IgD-negative memory B cell (primary cell): ENCODE results near the gene PRSS3. TPM values are rescaled to one million over a fixed set of nuclear protein-coding genes. Genes with fewer than 3 reads are reported as not detected.
"Not testable (repeated sequence)": the region's sequence is repeated elsewhere in the genome, so short reads cannot be mapped to it uniquely, and the experiment has no call there.

Source experiments
- H3K27ac Mint-ChIP-seq, 3 donors: one replicate each; pipeline ENCODE4 v1.8.0; 2020 to 2022; ENCODE audit warnings: mild to moderate bottlenecking in 3 of 3, mixed read lengths in 3 of 3, moderate library complexity in 1 of 3
- H3K27me3 Mint-ChIP-seq: one replicate; pipeline ENCODE4 v1.8.0; 2021; ENCODE audit warnings: mixed read lengths
- H3K36me3 Mint-ChIP-seq: one replicate; pipeline ENCODE4 v1.8.0; 2020; ENCODE audit warnings: mild to moderate bottlenecking, mixed read lengths
- H3K4me1 Mint-ChIP-seq, 3 donors: one replicate each; pipeline ENCODE4 v1.8.0; 2020 to 2022; ENCODE audit warnings: mixed read lengths in 3 of 3, mild to moderate bottlenecking in 1 of 3
- H3K4me3 Mint-ChIP-seq, 4 donors: one replicate each; pipeline ENCODE4 v1.8.0; 2020 to 2022; ENCODE audit warnings: mild to moderate bottlenecking in 4 of 4, mixed read lengths in 4 of 4, moderate library complexity in 3 of 4
- H3K9me3 Mint-ChIP-seq, 3 donors: one replicate each; pipeline ENCODE4 v1.8.0; 2020 to 2021; ENCODE audit warnings: mixed read lengths in 3 of 3, mild to moderate bottlenecking in 1 of 3
- polyA plus RNA-seq: library from polyadenylated mRNA; unstranded; fragments of 300-500 nt; fragmentation: Illumina TruSeq; gene quantifications from one replicate; pipeline ENCODE4 v1.2.3, GENCODE V29; 2021

The PRSS3 gene
- not detected for polyA plus RNA-seq

- H3K4me3 Mint-ChIP-seq, result no peak within 1 kb of the TSS
- peaks cover 2% of the 10 kb centered on the region for H3K36me3 Mint-ChIP-seq
- peaks cover 0 to 1% (median 0%) of the 10 kb centered on the region in 3 donors for H3K9me3 Mint-ChIP-seq
- H3K27me3 Mint-ChIP-seq, result peaks cover 15% of the 10 kb centered on the region
- no peaks in the 10 kb centered on the region for H3K4me1 Mint-ChIP-seq
- H3K27ac Mint-ChIP-seq, result peak within 1 kb of the TSS in 1 of 3 donors; percentile 7
Measured at GRCh38 chr9:33795281-33795680, at the start of gene PRSS3. TSS of gene PRSS3 (plus strand) at chr9:33795561. CDS start at chr9:33795574, 13 bp downstream.

DNA sequence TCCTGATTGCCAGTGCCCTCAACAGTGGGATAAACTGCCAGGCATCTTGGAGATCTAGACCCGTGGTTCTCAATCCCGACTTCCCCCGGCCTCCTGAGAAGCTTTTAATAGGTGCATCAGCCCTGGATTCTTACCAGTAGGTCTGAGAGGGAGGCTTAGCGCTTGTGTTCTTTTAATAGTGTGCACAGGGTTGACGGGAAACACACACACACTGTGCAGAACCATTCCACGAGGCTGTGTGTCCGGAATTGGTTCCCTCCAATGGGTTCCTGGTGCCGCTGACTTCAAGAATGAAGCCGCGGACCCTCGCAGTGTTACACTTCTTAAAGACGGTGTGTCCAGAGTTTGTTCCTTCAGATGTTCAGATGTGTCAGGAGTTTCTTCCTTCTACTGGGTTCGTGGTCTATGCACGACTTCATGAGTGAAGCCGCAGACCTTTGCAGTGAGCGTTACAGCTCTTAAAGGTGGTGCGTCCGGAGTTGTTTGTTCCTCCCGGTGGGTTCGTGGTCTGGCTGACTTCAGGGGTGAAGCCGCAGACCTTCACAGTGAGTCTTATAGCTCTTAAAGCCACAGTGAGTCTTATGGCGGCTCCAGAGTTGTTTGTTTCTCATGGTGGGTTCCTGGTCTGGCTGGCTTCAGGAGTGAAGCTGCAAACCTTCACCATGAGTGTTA, 46.6 kb upstream of the PRSS3 start:
- Mint-ChIP-seq H3K27me3 (peaks cover 40% of the 10 kb centered on the region), H3K9me3 (peaks cover 4 to 5% (median 4%) of the 10 kb centered on the region in 3 donors), H3K36me3 (no peaks in the 10 kb centered on the region), H3K4me3 (peak overlapping the region in 2 of 4 donors; percentile 75 to 86), H3K4me1 (peaks cover 2 to 11% (median 8%) of the 10 kb centered on the region in 3 donors), H3K27ac (no peak overlapping the region)

DNA sequence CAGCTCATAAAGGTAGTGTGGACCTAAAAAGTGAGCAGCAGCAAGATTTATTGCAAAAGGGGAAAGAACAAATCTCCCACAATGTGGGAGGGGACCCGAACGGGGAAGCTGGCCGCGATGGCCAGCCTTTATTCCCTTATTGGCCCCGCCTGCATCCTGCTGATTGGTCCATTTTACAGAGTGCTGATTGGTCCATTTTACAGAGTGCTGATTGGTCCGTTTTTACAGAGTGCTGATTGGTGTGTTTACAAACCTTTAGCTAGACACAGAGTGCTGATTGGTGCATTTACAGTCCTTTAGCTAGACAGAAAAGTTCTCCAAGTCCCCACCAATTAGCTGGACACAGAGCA, 46.1 kb upstream of the PRSS3 start:
- H3K27me3 Mint-ChIP-seq, result peaks cover 42% of the 10 kb centered on the region

DNA sequence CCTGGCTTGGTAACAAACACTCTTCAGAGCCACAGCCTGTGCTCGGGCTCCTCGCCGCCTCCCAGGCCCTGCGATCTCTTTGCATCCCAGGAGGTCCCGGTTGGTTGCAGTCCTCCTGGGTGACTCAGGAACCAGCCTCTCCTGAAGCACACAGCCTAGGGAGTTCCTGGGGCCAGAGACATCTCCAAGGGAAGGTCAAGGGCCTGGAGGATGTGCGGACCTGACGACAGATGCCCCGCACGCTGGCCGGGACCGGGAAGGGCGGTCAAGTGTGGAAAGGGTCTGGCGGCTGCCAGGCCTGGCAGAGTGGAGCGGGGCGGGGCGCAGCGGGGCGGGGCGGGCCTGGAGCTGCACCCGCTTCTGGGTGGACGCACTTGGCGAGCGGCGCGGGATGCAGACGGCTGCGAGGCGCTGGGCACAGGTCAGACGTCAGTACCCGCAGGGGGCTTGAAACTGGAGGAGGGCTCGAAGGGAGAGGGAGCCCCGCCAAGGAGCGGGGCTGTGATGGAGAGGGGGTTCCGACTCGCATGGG, 45.0 kb upstream of the PRSS3 start:
- H3K9me3 Mint-ChIP-seq, result peaks cover 0 to 2% (median 0%) of the 10 kb centered on the region in 3 donors
- no peak overlapping the region for H3K4me3 Mint-ChIP-seq
- peaks cover 2 to 11% (median 8%) of the 10 kb centered on the region in 3 donors for H3K4me1 Mint-ChIP-seq
- H3K27ac Mint-ChIP-seq, result no peak overlapping the region
- H3K36me3 Mint-ChIP-seq, result no peaks in the 10 kb centered on the region
- H3K27me3 Mint-ChIP-seq, result peaks cover 45% of the 10 kb centered on the region

More for the DNA sequence above, 46.1 kb upstream of the PRSS3 start:
- peak overlapping the region in 1 of 4 donors; percentile 86 for H3K4me3 Mint-ChIP-seq
- H3K9me3 Mint-ChIP-seq, H3K36me3 Mint-ChIP-seq, H3K27ac Mint-ChIP-seq: not testable (repeated sequence)
- peaks cover 2 to 11% (median 8%) of the 10 kb centered on the region in 3 donors for H3K4me1 Mint-ChIP-seq

- peaks cover 49% of the 10 kb centered on the region for H3K27me3 Mint-ChIP-seq
- H3K9me3 Mint-ChIP-seq, result peaks cover 0 to 2% (median 0%) of the 10 kb centered on the region in 3 donors
- peaks cover 2 to 11% (median 8%) of the 10 kb centered on the region in 3 donors for H3K4me1 Mint-ChIP-seq
- no peak overlapping the region for H3K27ac Mint-ChIP-seq
- no peaks in the 10 kb centered on the region for H3K36me3 Mint-ChIP-seq
- no peak overlapping the region for H3K4me3 Mint-ChIP-seq
Measured at GRCh38 chr9:33750839-33751339, 44.5 kb upstream of the PRSS3 start.

DNA sequence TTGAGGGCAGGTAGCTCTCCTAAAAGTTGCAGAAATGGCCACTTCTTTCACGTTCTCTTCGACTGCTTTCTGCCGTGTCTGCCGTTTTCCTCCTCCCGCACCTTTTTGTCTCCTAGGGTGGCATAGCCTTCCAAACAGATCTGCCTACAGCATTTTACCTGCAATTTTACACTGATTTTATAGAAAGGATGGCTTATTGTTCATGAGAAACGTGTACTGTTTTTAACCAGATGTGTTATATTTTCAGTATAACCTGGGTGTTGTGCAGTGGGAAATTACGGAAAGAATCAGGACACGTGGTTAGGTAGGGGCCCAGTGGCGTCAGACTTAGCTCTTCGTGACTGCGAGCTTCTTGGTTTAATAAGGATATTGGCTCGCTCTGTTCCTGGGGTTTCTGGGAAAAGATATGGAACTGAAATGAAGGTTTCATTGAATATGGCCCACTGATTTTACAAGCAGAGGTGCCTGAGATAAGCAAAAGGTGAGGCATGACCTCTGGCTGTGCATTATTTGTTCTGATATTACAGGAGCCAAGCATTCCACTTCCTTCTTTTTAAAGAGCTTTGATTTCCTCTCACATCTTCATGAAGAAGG, 43.7 kb upstream of the PRSS3 start:
- H3K9me3 Mint-ChIP-seq, result no peaks in the 10 kb centered on the region
- H3K4me3 Mint-ChIP-seq, result peak overlapping the region in 1 of 4 donors; percentile 52
- H3K27ac Mint-ChIP-seq, result no peak overlapping the region
- peaks cover 2 to 11% (median 8%) of the 10 kb centered on the region in 3 donors for H3K4me1 Mint-ChIP-seq
- H3K27me3 Mint-ChIP-seq, result peaks cover 52% of the 10 kb centered on the region
- H3K36me3 Mint-ChIP-seq, result no peaks in the 10 kb centered on the region

- no peaks in the 10 kb centered on the region for H3K36me3 Mint-ChIP-seq
- no peaks in the 10 kb centered on the region for H3K9me3 Mint-ChIP-seq
- H3K27ac Mint-ChIP-seq, result no peak overlapping the region
- H3K4me3 Mint-ChIP-seq, result no peak overlapping the region
- peaks cover 2 to 11% (median 8%) of the 10 kb centered on the region in 3 donors for H3K4me1 Mint-ChIP-seq
- H3K27me3 Mint-ChIP-seq, result peaks cover 52% of the 10 kb centered on the region
Measured at GRCh38 chr9:33752130-33752637, 43.2 kb upstream of the PRSS3 start.

DNA sequence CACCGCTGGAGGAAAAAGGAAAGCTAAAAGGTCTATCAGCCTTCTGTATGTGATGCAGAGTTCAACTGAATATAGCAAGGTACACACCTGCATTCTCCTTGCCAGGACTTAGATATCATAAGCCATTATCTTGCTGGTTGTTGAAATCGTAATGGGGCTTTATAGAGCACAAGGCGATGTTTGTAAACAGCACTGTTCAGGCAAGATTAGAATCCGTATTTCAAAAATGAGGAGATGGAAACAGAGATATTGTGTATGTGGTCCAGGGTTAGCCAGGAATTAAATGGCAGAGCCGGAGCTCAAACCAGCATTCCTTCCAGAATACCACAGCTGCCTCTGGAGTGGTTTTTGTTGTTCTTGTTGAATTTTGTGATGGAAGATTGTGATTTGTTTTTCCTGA, 42.6 kb upstream of the PRSS3 start:
- H3K36me3 Mint-ChIP-seq, H3K9me3 Mint-ChIP-seq, H3K27ac Mint-ChIP-seq, H3K4me3 Mint-ChIP-seq: not testable (repeated sequence)
- Mint-ChIP-seq H3K27me3 (peaks cover 52% of the 10 kb centered on the region), H3K4me1 (peaks cover 2 to 11% (median 8%) of the 10 kb centered on the region in 3 donors)

- Mint-ChIP-seq H3K27ac (peak overlapping the region in 1 of 3 donors; percentile 42), H3K27me3 (peaks cover 19% of the 10 kb centered on the region)
- not testable (repeated sequence) for H3K36me3 Mint-ChIP-seq, H3K9me3 Mint-ChIP-seq, H3K4me3 Mint-ChIP-seq, H3K4me1 Mint-ChIP-seq
Measured at GRCh38 chr9:33759648-33760047, 35.7 kb upstream of the PRSS3 start.

DNA sequence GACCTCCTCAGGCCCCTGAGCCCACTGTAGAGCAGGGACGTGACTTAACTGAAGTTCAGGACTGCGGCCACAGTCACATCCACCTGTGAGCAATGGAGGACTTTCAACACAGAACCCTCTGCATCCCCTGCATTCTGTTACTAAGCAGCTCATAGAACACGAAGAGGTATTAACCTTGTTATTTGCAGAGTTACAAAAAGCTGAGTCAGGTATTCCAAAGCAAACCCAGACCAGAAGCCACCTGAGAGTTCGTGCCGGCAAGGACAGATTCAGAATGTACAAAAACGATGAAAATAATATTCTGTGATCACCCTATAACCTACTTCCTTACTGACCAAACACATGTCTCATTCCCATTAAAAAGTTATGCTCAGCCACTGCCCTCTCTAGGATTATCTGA, 33.0 kb upstream of the PRSS3 start:
- H3K4me1 Mint-ChIP-seq, result no peaks in the 10 kb centered on the region
- peaks cover 0 to 4% (median 0%) of the 10 kb centered on the region in 3 donors for H3K9me3 Mint-ChIP-seq

DNA sequence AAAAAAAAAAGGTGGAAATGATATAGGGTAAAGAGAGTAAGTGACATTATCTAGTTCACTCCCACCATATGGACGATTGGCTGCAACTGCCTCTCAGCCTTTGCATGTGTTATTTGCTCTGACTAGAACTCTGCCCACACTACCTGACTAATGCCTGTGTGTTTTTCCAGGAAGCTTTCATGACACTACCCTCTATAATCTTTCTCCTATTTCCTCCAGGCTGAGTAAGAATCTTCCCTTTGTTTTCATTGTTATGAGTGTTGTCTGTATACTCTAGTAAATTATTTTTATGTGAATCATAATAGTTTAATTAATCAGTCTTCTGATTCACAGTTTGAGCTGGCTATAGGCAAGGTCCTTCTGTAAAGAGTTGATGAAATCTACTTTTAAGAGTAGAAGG, 31.7 kb upstream of the PRSS3 start:
- H3K27me3 Mint-ChIP-seq, H3K4me1 Mint-ChIP-seq, H3K4me3 Mint-ChIP-seq, H3K36me3 Mint-ChIP-seq, H3K27ac Mint-ChIP-seq, H3K9me3 Mint-ChIP-seq: not testable (repeated sequence)

More for the DNA sequence above, 33.0 kb upstream of the PRSS3 start:
- no peaks in the 10 kb centered on the region for H3K36me3 Mint-ChIP-seq
- H3K27ac Mint-ChIP-seq, result no peak overlapping the region
- H3K4me3 Mint-ChIP-seq, result peak overlapping the region in 1 of 4 donors; percentile 56
- H3K27me3 Mint-ChIP-seq, result peaks cover 10% of the 10 kb centered on the region

DNA sequence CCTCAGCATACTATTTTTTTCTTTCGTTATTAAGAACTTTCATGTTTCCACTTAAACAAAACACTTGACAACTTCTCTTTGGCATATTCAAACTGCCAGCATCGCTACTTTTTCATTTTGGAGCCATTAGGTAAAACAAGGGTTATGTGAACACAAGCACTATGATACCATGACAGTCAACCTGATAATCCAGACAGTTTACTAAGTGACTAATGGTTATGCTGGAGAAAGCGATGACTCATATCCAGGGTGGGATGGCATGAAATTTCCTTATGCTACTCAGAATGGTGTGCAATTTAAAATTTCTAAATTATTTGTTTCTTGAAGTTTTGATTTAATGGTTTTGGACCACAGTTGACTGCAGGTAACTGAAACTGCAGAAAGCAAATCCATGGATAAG, 29.9 kb upstream of the PRSS3 start:
- H3K9me3 Mint-ChIP-seq, result peaks cover 0 to 2% (median 0%) of the 10 kb centered on the region in 3 donors
- H3K27ac Mint-ChIP-seq, result no peak overlapping the region
- peaks cover 0 to 1% (median 0%) of the 10 kb centered on the region in 3 donors for H3K4me1 Mint-ChIP-seq
- H3K36me3 Mint-ChIP-seq, result no peaks in the 10 kb centered on the region
- peaks cover 9% of the 10 kb centered on the region for H3K27me3 Mint-ChIP-seq
- no peak overlapping the region for H3K4me3 Mint-ChIP-seq

- not testable (repeated sequence) for H3K4me1 Mint-ChIP-seq, H3K9me3 Mint-ChIP-seq, H3K27me3 Mint-ChIP-seq, H3K36me3 Mint-ChIP-seq, H3K4me3 Mint-ChIP-seq
- peak overlapping the region in 1 of 3 donors; percentile 37 for H3K27ac Mint-ChIP-seq
Measured at GRCh38 chr9:33770156-33770880, 25.0 kb upstream of the PRSS3 start.

- not testable (repeated sequence) for H3K4me1 Mint-ChIP-seq, H3K4me3 Mint-ChIP-seq, H3K27me3 Mint-ChIP-seq, H3K9me3 Mint-ChIP-seq, H3K36me3 Mint-ChIP-seq, H3K27ac Mint-ChIP-seq
Measured at GRCh38 chr9:33773135-33773534, 22.2 kb upstream of the PRSS3 start.

- H3K4me1 Mint-ChIP-seq, H3K4me3 Mint-ChIP-seq, H3K36me3 Mint-ChIP-seq, H3K9me3 Mint-ChIP-seq, H3K27me3 Mint-ChIP-seq, H3K27ac Mint-ChIP-seq: not testable (repeated sequence)
Measured at GRCh38 chr9:33774074-33774659, 21.2 kb upstream of the PRSS3 start.
